GF-D8 (cell line): ENCODE data around the gene RHEBL1.

Source experiments
- DNase-seq: peaks from one replicate; lab custom pipeline; 2025; lab: John Stamatoyannopoulos, UW

RHEBL1 gene, protein sequence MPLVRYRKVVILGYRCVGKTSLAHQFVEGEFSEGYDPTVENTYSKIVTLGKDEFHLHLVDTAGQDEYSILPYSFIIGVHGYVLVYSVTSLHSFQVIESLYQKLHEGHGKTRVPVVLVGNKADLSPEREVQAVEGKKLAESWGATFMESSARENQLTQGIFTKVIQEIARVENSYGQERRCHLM

GRCh38 chr12:49069507-49070346 lies at the start of gene RHEBL1:
TSS of gene RHEBL1 (minus strand) at chr12:49069979. CDS start at chr12:49069785, 194 bp downstream.
- peak; percentile 90 for DNase-seq

DNA sequence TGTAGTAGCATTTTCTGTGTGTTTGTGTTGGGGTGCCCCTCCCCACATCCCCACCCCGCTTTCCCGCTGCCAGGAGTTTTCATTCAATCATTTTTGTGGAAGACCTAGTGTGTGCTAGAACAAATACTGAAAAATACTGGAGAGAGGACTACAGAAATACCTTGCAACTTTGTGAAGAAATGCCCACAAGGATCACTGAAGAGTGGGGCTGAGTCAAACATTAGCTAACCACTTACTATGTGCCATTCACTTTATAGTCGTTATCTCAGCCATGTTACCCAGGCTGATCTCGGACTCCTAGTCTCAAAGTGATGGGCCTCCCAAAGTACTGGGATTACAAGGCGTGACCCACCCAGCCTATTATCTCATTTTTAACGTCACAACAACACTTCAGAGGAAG lies 41.4 kb upstream of the RHEBL1 start:
- DNase-seq = no peak

DNA sequence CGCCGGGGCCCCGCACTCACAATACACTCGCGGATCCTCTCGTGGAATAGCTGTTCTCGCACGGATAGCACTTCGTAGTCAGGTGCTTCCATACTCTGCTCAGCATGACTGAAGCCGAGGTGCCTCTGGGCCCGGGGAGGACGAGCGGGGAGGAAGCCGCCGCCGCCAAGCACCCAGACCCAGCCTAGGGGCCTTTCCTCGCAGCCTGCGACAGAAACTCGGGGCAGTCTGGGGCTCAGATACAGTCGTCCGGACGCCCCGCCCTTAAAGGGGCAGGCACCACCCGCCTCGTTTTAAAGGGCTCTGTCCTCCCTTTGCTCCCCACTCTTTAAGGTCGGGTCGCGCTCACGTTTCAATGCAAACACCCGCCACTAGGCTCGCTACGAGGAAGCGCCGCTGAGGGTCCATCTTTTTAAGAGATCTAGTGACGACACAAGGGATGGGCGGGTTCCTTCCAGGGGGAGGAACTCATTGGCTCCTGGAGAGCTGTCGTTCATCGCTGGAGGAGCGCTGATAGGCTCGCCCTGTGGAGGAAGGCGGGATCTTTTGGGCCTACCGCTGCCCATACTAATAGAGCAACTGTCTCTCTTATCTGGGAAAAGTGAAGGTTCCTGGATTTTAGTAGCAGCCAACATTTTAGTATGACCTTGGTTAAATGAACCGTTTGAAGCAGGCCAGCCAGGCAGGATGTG lies 40.8 kb upstream of the RHEBL1 start, which contains the start of gene LMBR1L:
Gene LMBR1L, minus strand, starts transcription at position 384 of the 692 bp plus-strand sequence. Its CDS starts 292 bp downstream, at position 92.
- DNase-seq = peak; percentile 96

GRCh38 chr12:49109641-49110463 lies 40.1 kb upstream of the RHEBL1 start:
- DNase-seq = no peak

DNA sequence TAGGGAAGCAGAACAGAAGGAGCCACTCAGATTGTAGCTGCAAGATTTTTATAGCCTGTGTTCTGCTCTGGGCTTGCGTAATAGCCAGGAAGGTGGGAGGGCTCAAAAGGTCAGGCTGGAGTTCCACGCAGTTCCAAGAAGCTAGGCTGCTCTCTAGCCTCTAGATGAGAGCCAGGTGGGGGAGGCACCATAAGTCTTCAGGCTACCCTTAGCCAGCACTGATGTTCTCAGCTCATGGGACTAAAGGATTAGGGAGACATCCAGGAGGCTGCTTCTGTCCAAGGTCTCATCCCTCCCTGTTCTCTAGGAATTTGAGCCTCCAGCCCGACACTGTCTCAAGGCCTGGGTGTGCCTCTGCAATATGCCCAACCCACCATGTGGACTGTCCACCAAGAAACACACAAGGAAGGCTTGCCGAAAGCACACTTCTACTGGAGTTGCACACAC lies 39.2 kb upstream of the RHEBL1 start:
- peak; percentile 78 for DNase-seq

DNA sequence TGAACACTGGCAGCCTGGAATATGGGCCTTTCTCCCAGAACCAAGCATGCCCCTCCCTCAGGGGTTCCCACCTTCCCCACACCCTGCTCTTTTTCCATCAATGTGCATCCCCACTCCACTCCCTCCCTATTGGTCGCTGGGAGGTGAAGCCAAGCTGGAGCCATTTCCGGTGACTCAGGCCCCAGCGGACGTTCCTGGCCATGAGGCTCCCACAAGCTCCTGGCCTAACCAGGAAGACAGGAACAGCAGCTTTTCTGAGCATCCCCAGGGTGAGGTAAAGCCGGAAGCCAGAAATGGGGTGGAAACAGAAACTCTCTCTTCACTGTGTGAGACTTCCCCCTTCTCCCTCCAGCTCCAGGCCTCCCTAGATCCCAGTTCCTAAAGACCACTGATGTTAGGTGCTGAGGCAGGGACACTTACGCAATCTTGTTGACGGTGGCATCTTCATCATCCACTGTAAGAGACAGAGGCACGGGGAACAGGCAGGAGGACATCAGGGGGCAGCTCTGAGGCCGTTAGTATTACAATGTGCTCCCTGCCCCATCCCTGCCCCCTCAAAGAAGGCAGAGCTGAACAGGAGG lies 35.8 kb upstream of the RHEBL1 start:
- no peak for DNase-seq

DNA sequence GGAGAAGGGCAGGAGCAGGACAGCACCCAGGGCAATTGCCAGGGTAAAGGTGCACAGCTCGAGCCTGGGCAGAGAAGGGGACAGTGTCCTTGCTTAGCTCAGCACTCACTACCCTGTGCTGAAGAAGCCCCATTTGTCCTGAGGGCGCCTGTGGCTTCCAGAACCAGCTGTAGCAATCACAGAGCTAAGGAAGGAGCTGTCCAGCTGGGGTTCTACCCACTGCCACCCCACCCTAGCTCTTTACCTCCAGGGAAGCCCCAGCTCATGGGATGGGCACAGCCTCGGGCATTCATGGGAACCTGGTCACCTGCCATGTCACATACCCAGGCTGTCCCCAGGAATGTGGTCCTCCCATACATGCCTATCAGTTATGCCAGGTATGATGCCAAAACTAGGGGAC lies 35.0 kb upstream of the RHEBL1 start:
- no peak for DNase-seq

- no peak for DNase-seq
Measured at GRCh38 chr12:49100380-49100779, 30.6 kb upstream of the RHEBL1 start.

- DNase-seq = no peak
Measured at GRCh38 chr12:49098703-49099102, 28.9 kb upstream of the RHEBL1 start.

DNA sequence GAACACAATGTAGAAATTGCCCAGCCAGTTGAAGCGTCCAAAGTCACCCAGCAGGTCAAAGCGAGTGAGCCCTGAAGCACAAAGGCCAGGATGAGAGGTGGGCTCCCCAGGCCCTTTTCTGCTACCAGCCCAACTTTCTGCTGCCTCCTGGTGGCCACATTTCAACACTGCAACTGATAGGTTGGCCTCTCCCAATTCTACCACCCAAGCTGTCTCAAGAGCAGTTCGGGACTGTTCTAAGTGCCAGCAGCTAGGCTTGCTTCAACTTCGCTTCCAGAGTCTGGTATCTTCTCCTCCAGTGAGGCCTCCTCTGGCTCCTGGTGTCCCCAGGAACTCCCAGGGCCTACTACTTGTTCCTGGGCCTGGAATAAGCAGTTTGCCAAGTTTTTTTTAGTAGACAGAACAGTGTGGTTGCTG lies 28.3 kb upstream of the RHEBL1 start:
- DNase-seq = peak; percentile 5

GRCh38 chr12:49097381-49097780 lies 27.6 kb upstream of the RHEBL1 start:
- no peak for DNase-seq

- no peak for DNase-seq
Measured at GRCh38 chr12:49094975-49095365, 25.2 kb upstream of the RHEBL1 start.

GRCh38 chr12:49094160-49094974 lies 24.6 kb upstream of the RHEBL1 start, which contains the start of gene DHH:
TSS of gene DHH (minus strand) at chr12:49094801. CDS start at chr12:49094512, 289 bp downstream.
- no peak for DNase-seq

DNA sequence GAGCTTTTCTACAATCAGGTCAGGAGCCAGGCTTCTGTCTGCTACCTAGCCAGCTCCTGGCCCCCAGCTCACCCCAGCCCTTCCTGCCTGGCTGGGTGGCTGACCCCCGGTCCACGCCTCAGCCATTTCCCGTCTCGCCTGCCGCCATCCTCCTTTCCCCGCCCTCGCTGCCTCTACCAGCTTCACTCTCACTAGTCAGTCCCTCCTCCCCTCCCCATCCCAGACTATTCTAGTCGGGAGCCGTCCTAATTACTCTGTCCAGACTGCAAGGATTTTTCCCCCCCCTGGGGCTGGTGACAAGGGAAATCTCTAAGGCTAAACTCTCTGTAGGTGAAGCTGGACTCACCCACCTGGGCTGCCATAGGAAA lies 24.0 kb upstream of the RHEBL1 start:
- DNase-seq = no peak

GRCh38 chr12:49092816-49093406 lies 23.1 kb upstream of the RHEBL1 start:
- DNase-seq = no peak

DNA sequence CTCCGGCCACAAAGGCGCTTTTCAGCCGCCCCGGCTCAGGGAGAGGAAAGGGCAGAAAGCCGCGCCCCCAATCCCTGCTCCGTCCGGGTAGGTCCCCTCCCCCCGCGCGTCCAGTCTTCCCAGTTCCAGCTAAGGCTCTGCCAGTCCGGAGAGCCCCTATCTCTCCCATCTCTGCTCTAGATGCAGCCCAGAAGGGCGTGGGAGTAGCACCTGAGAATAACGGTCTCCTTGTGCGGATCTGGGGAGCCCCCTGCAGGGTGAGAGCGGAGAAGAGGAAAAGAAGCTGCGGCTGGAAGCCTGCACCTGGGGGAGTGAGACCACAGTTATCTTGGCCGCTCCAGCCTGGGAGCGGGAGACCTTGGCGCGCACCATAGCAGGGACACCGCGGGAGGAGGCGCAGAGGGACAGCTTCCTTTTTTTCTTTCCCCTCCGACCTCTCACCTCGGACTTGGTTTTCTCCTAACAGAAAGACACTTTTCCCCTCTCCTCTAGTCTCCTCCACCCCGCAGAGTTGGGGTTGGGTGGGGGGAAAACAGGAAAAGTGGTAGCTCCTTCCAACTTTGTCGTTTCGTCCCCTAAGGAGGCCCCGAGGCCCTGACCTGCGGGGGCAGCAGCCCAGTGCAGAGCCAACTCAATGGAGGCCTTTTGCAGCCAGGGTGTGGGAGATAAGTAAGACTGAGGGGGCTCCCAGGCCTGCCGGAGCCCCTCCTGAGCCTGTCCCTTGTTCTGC lies 22.5 kb upstream of the RHEBL1 start:
- DNase-seq = peak; percentile 33

GRCh38 chr12:49091836-49092085 lies 22.0 kb upstream of the RHEBL1 start:
- DNase-seq = no peak

DNA sequence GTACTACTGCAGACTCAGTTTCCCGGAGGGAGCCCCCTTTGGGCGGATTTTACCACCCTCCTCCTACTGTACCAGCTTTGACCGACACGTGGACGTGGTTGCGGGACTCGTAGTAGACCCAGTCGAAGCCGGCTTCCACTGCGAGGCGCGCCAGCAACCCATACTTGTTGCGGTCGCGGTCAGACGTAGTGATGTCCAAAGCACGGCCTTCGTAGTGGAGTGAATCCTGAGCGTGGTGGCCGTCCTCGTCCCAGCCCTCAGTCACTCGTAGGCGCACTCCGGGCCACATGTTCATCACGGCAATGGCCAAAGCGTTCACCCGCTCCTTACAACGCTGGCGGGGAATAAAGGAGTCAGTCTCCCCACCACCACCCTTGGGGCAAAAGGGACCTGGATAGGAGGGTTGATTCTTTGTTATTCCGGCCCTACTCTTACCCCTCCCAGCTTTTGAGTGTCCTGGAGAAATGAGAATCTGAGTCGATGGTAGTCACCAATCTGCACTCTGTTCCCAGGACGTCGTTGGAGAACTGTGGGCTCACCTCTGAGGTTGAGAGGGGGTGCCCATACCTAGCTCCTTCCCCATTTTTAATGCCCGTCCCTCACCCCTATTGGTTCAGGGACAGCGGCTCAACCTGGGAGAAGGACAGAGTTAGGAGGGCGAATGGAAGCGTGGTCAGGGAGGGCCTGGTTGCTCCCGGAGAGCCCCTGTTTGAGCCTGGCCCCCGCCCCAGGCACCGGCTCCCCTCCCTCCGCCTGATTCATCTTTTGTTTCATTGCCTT lies 21.5 kb upstream of the RHEBL1 start:
- DNase-seq = no peak
